MM.1S (cell line): ENCODE results near the gene RUFY2.

Experiments used
- DNase-seq: peaks from one replicate; pipeline ENCODE4 v3.0.0-alpha.2; 2015
- H2AFZ ChIP-seq: fragments of 300-600 bp; sonication (generic); 2 replicates; pipeline ENCODE4 v1.6.0; 2016; ENCODE audit warnings: antibody characterized with exemption, low read length
- H3F3A ChIP-seq: fragments of 300-600 bp; sonication (generic); 2 replicates; pipeline ENCODE4 v1.6.1; 2016; ENCODE audit warnings: mild to moderate bottlenecking, antibody characterized with exemption, low read length, moderate library complexity, mixed read lengths; ENCODE audit not compliant: insufficient read depth
- H3K27ac ChIP-seq: fragments of 300-600 bp; sonication (generic); 2 replicates; pipeline ENCODE4 v1.5.1; 2016; ENCODE audit warnings: mild to moderate bottlenecking, low read length
- H3K27me3 ChIP-seq: fragments of 300-600 bp; sonication (generic); replicated peaks from 2 replicates; pipeline ENCODE4 v1.6.0; 2016; ENCODE audit warnings: low read length; ENCODE audit not compliant: insufficient read depth
- H3K36me3 ChIP-seq: fragments of 300-600 bp; sonication (generic); replicated peaks from 2 replicates; pipeline ENCODE4 v1.6.1; 2016; ENCODE audit warnings: mild to moderate bottlenecking, low read length, mixed read lengths; ENCODE audit not compliant: insufficient read depth
- H3K4me1 ChIP-seq: fragments of 300-600 bp; sonication (generic); 2 replicates; pipeline ENCODE4 v1.6.1; 2016; ENCODE audit warnings: low read length, mixed read lengths
- H3K4me2 ChIP-seq: fragments of 300-600 bp; sonication (generic); 2 replicates; pipeline ENCODE4 v1.6.0; 2016; ENCODE audit warnings: low read depth, low read length
- H3K4me3 ChIP-seq: fragments of 300-600 bp; sonication (generic); 2 replicates; pipeline ENCODE4 v1.5.1; 2016; ENCODE audit warnings: low read length, mixed read lengths
- H3K79me2 ChIP-seq: fragments of 300-600 bp; sonication (generic); 2 replicates; pipeline ENCODE4 v1.6.1; 2016; ENCODE audit warnings: mixed run types, low read length, mixed read lengths
- H3K9ac ChIP-seq: fragments of 300-600 bp; sonication (generic); 2 replicates; pipeline ENCODE4 v1.6.1; 2016; ENCODE audit warnings: low read length, mixed read lengths
- H3K9me2 ChIP-seq: fragments of 300-600 bp; sonication (generic); replicated peaks from 2 replicates; pipeline ENCODE4 v1.6.1; 2016; ENCODE audit warnings: mild to moderate bottlenecking, low read length, mixed read lengths; ENCODE audit not compliant: insufficient read depth
- H3K9me3 ChIP-seq: fragments of 300-600 bp; sonication (generic); replicated peaks from 2 replicates; pipeline ENCODE4 v1.6.1; 2016; ENCODE audit warnings: mild to moderate bottlenecking, low read length, mixed read lengths; ENCODE audit not compliant: insufficient read depth
- H4K20me1 ChIP-seq: fragments of 300-600 bp; sonication (generic); 2 replicates; pipeline ENCODE4 v1.6.1; 2016; ENCODE audit warnings: mild to moderate bottlenecking, low read length, moderate library complexity, mixed read lengths; ENCODE audit not compliant: insufficient read depth
- EZH2 ChIP-seq: fragments of 300-600 bp; sonication (generic); optimal IDR thresholded peaks from 2 replicates; pipeline ENCODE3; 2017; ENCODE audit warnings: low read depth, mild to moderate bottlenecking, antibody characterized with exemption, low read length, mixed read lengths
- EZH2phosphoT487 ChIP-seq: fragments of 300-600 bp; sonication (generic); IDR thresholded peaks from 2 replicates; pipeline ENCODE4 v1.6.1; 2018; ENCODE audit warnings: antibody characterized with exemption, low read length
- TF ChIP-seq, protein P1 (sequence below): fragments of 300-600 bp; sonication (generic); IDR thresholded peaks from 2 replicates; pipeline ENCODE4 v1.5.1; 2016; ENCODE audit warnings: antibody characterized with exemption, low read length, mixed read lengths

The RUFY2 gene

DNA sequence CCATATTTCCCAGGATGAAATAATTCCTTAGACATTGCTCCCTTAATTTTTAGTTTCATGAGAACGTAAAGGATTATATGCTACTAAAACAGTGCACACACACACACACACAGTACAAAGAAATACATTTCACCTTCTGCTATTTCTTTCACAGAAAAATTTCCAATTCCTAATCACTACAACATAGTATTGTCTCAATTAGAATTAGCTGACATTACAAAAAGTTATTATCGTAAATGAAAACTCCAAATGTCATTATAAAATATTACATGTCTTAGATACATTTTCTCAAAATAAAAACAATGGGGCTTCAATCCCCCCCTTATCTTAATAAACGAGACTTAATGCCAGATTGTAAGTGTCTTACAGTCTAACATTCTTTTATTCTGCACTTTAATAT is 12.3 kb upstream of the RUFY2 start:
- no peaks in the 10 kb centered on the region for H3K27me3 ChIP-seq
- H3K27ac ChIP-seq: no peak overlapping the region
- no peak for TF ChIP-seq EZH2
- no peak for TF ChIP-seq EZH2phosphoT487
- TF ChIP-seq, protein P1, sequence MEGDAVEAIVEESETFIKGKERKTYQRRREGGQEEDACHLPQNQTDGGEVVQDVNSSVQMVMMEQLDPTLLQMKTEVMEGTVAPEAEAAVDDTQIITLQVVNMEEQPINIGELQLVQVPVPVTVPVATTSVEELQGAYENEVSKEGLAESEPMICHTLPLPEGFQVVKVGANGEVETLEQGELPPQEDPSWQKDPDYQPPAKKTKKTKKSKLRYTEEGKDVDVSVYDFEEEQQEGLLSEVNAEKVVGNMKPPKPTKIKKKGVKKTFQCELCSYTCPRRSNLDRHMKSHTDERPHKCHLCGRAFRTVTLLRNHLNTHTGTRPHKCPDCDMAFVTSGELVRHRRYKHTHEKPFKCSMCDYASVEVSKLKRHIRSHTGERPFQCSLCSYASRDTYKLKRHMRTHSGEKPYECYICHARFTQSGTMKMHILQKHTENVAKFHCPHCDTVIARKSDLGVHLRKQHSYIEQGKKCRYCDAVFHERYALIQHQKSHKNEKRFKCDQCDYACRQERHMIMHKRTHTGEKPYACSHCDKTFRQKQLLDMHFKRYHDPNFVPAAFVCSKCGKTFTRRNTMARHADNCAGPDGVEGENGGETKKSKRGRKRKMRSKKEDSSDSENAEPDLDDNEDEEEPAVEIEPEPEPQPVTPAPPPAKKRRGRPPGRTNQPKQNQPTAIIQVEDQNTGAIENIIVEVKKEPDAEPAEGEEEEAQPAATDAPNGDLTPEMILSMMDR: no peak
- H3K36me3 ChIP-seq: no peaks in the 10 kb centered on the region; the same call in 1 of the 2 replicates
- H3K4me1 ChIP-seq: no peaks in the 10 kb centered on the region
- H3F3A ChIP-seq: no peaks in the 10 kb centered on the region; the same call in 1 of the 2 replicates
- no peak overlapping the region for H3K4me3 ChIP-seq
- DNase-seq: no peak
- H3K79me2 ChIP-seq: no peaks in the 10 kb centered on the region
- no peaks in the 10 kb centered on the region for H4K20me1 ChIP-seq
- no peaks in the 10 kb centered on the region for H3K9me2 ChIP-seq
- H2AFZ ChIP-seq: no peak overlapping the region
- no peak overlapping the region for H3K9ac ChIP-seq
- no peaks in the 10 kb centered on the region for H3K9me3 ChIP-seq
- H3K4me2 ChIP-seq: no peak overlapping the region

GRCh38 chr10:68408898-68409518 is 1.9 kb upstream of the RUFY2 start:
- no peak overlapping the region for H2AFZ ChIP-seq
- no peak overlapping the region for H3K4me3 ChIP-seq
- no peak overlapping the region for H3K27ac ChIP-seq
- peaks cover 30% of the 10 kb centered on the region for H3K79me2 ChIP-seq
- H3K9ac ChIP-seq: no peak overlapping the region
- no peak overlapping the region for H3K4me2 ChIP-seq
- no peaks in the 10 kb centered on the region for H3K36me3 ChIP-seq
- 0 out of 2 replicates have a peak, but pooled peaks cover 3% of the 10 kb centered on the region for H3F3A ChIP-seq
- no peaks in the 10 kb centered on the region for H4K20me1 ChIP-seq
- DNase-seq: no peak
- H3K9me2 ChIP-seq: no peaks in the 10 kb centered on the region
- peaks cover 8% of the 10 kb centered on the region for H3K4me1 ChIP-seq
- H3K27me3 ChIP-seq: no peaks in the 10 kb centered on the region
- H3K9me3 ChIP-seq: no peaks in the 10 kb centered on the region
- TF ChIP-seq EZH2phosphoT487: no peak
- TF ChIP-seq, protein P1: no peak
- TF ChIP-seq EZH2: no peak

GRCh38 chr10:68406111-68406814 is 814 bp downstream of the RUFY2 start:
- Histone ChIP-seq H3F3A (0 out of 2 replicates have a peak, but pooled peaks cover 3% of the 10 kb centered on the region), H2AFZ (peak overlapping the region; percentile 96), H4K20me1 (no peaks in the 10 kb centered on the region), H3K4me1 (peaks cover 8% of the 10 kb centered on the region), H3K27ac (peak overlapping the region; percentile 50; the same call in 1 of the 2 replicates), H3K4me2 (peak overlapping the region; percentile 83), H3K36me3 (no peaks in the 10 kb centered on the region; the same call in 1 of the 2 replicates), H3K4me3 (peak overlapping the region; percentile 94), H3K79me2 (peaks cover 47% of the 10 kb centered on the region), H3K9me2 (no peaks in the 10 kb centered on the region), H3K9me3 (no peaks in the 10 kb centered on the region), H3K9ac (peak overlapping the region; percentile 93), H3K27me3 (no peaks in the 10 kb centered on the region)
- DNase-seq: peak; percentile 58
- TF ChIP-seq EZH2: no peak
- TF ChIP-seq EZH2phosphoT487: no peak
- TF ChIP-seq, protein P1: no peak
